ENCODE data around the gene ACLY.

ACLY gene

GRCh38 chr17:41901646-41902045, 17.1 kb downstream of the ACLY start:
- DNase-seq (ENCODE audit: low read depth) = no peak
- H3K4me3 ChIP-seq (ENCODE audit: low read length) = no peak overlapping the region
- TF ChIP-seq CTCF (conservative IDR thresholded peaks at IDR 0.05; ENCODE audit: low read length) = no peak

- DNase-seq (ENCODE audit: low read depth) = no peak
- no peak for TF ChIP-seq CTCF (conservative IDR thresholded peaks at IDR 0.05; ENCODE audit: low read length)
- H3K4me3 ChIP-seq (ENCODE audit: low read length) = no peak overlapping the region
Measured at GRCh38 chr17:41896726-41897125, 22.0 kb downstream of the ACLY start.

- peak; percentile 70 for DNase-seq (ENCODE audit: low read depth)
- no peak overlapping the region for H3K4me3 ChIP-seq (ENCODE audit: low read length)
- TF ChIP-seq CTCF (conservative IDR thresholded peaks at IDR 0.05; ENCODE audit: low read length) = no peak
Measured at GRCh38 chr17:41895617-41896016, 23.1 kb downstream of the ACLY start.

- DNase-seq (ENCODE audit: low read depth) = peak; percentile 84
- H3K4me3 ChIP-seq (ENCODE audit: low read length) = no peak overlapping the region
- TF ChIP-seq CTCF (conservative IDR thresholded peaks at IDR 0.05; ENCODE audit: low read length) = no peak
Measured at GRCh38 chr17:41894791-41895331, 23.9 kb downstream of the ACLY start.

GRCh38 chr17:41893384-41893783, 25.4 kb downstream of the ACLY start:
- DNase-seq (ENCODE audit: low read depth) = no peak
- H3K4me3 ChIP-seq (ENCODE audit: low read length) = no peak overlapping the region
- TF ChIP-seq CTCF (conservative IDR thresholded peaks at IDR 0.05; ENCODE audit: low read length) = no peak

GRCh38 chr17:41892021-41892376, 26.8 kb downstream of the ACLY start:
- DNase-seq (ENCODE audit: low read depth) = no peak
- no peak for TF ChIP-seq CTCF (conservative IDR thresholded peaks at IDR 0.05; ENCODE audit: low read length)

GRCh38 chr17:41891135-41892020, 27.4 kb downstream of the ACLY start:
- TF ChIP-seq CTCF (conservative IDR thresholded peaks at IDR 0.05; ENCODE audit: low read length) = no peak
- no peak overlapping the region for H3K4me3 ChIP-seq (ENCODE audit: low read length)

More at GRCh38 chr17:41892021-41892376, 26.8 kb downstream of the ACLY start:
- no peak overlapping the region for H3K4me3 ChIP-seq (ENCODE audit: low read length)

More at GRCh38 chr17:41891135-41892020, 27.4 kb downstream of the ACLY start:
- no peak for DNase-seq (ENCODE audit: low read depth)

All from AG10803 (cell line).